ENCODE results near the gene RABGAP1.

The RABGAP1 gene

GRCh38 chr9:123016631-123017030 is 75.8 kb downstream of the RABGAP1 start:
- no peak for DNase-seq

DNA sequence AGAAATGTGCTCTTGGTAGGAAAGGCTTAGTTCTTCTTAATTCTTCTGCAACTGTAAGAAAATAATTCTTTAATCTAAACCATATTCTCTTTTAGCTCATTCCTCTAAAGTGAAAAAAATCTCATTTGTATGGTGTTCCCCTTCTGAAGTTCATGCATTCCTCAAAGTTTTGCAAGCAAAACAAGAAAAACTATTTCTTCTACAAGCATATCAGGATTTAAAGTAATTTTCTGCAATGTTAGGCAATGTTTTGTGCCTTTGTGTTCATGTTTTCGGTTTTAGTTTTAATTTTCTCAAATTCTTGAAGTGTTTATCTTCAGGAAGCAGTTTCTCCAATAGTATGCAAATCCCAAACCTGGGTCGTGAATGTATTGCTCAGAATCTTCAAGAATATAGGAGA is 80.0 kb downstream of the RABGAP1 start:
- DNase-seq = no peak

GRCh38 chr9:123026425-123026824 is 85.6 kb downstream of the RABGAP1 start:
- no peak for DNase-seq

DNA sequence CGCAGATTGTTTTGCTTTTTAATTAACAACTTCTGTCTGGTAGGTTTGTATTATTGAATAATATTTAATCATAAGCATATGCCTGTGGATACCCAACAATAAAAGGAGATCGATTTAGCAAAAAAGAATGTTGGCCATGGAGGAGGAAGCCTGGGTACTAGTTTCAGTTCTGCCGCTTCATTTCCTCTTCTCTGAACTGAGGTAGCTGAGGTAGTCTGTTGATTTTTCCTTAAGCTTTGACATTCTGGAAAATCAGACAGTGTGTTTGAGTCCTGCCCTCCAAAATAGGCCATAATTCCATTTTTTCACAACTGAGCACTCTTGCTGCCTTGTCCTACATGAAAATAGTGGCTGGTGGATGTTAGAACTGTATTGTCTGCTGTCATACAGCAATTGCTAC is 86.7 kb downstream of the RABGAP1 start:
- no peak for DNase-seq

- DNase-seq = no peak
Measured at GRCh38 chr9:123028136-123028535, 87.3 kb downstream of the RABGAP1 start.

DNA sequence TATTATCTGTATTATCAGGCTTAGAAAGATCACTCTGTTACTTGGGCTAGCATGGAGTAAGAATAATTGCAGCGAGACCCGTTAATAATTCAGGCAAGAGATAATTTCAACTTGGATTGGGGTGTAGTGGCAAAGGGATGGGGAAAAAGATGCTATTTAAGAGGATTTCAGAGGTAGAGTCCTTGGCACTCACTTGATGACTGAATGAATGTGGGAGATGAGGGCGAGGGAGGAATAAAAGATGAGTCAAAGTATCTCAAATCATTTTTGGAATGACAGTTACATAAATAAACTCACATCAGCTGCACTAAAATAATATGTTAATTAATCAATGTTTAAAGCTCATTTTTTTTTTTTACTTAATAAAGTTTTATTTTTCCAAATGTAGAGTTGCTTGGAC is 88.2 kb downstream of the RABGAP1 start:
- no peak for DNase-seq

GRCh38 chr9:123031963-123032362 is 91.1 kb downstream of the RABGAP1 start:
- no peak for DNase-seq

GRCh38 chr9:123033352-123033751 is 92.5 kb downstream of the RABGAP1 start, which contains the start of gene GPR21:
TSS of gene GPR21 (plus strand) at chr9:123033667. CDS start at chr9:123034567, 900 bp downstream.
- no peak for DNase-seq

DNA sequence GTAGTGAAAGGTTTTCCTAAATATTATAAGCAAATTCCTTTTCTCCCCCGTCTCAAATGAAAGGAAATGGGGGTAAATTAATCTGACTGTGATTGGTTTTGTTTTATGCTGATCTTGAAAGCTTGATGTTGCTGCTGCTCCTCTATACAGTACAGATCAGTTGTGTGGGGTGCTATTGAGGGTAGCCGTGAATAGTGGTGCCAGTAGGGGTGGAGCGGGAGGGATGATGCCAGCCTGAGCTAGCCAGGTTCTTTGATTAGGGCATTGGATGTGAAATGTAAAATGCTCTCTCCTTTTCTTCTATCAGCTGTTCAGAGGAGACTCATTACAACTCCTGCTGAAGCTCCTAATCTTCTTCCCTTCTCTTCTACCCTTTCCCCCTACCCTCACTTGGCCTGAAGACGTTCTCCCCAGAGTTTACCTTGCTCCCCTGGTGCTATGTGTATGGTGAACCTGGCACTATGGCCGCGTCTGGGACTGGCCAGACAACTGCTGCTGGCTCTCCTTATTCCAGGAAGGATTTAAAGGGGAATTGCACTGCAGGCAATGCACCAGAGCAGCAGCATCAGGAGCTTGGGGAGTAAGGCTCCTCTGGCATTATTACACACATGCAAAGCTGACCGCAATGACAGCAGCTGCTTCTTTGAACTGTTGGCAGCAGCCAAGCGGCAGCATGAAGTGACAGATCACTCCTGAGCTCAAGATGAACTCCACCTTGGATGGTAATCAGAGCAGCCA is 93.2 kb downstream of the RABGAP1 start:
- DNase-seq = no peak

GRCh38 chr9:123034881-123035510 is 94.2 kb downstream of the RABGAP1 start:
- no peak for DNase-seq

- DNase-seq = no peak
Measured at GRCh38 chr9:123035791-123036190, 95.0 kb downstream of the RABGAP1 start.

GRCh38 chr9:123036893-123037545 is 96.2 kb downstream of the RABGAP1 start:
- no peak for DNase-seq

DNA sequence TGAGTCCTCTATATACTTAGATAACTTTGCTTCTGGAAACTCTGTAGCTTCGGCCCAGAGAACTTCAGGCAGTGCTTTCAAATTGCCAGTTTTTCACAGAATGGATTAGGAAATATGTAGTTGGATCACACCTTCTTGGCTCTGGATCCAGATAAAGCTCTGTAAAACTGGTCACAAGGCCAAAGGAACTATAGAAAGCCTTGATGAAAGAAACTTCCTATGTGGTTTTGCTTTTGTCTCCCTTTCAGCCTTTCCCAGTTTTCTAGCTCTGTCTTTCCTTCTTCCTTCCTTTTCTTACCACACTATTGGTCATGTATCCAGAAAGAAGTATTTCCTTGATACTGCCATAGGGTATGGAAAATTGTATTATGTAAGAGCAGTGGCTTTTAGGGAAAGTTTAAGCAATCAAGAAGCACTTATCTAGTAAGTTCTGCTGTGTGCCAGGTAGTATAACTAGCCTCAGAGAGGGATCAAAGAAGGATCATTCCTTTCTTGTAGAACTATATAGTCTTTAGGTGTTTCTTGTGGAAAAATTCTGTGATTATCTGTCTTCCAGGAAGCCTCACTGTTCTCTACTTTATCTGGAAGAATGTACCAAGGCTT is 98.9 kb downstream of the RABGAP1 start:
- DNase-seq = no peak

- no peak for DNase-seq
Measured at GRCh38 chr9:123040801-123041200, 100.0 kb downstream of the RABGAP1 start.

DNA sequence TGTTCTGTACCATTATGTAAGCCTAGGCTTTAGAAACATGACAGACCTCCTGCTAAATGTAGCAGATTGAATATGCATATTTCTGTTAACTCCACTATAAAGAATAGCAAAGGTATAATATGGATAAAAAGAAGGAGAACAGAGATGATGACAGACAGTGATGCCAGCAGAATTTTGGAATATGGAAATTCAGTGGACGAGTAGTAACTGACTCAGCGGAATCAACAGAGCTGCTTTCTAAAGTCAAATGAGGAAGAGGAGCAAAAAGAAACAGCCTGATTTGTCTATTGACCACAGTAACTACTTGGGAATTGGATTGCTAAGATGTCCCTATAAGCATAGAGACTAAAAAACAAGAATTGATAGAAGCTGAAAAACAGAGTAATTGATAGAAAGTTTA is 100.7 kb downstream of the RABGAP1 start:
- no peak for DNase-seq

- DNase-seq = no peak
Measured at GRCh38 chr9:123043081-123043939, 102.5 kb downstream of the RABGAP1 start.

GRCh38 chr9:123044586-123044985 is 103.8 kb downstream of the RABGAP1 start:
- no peak for DNase-seq

DNA sequence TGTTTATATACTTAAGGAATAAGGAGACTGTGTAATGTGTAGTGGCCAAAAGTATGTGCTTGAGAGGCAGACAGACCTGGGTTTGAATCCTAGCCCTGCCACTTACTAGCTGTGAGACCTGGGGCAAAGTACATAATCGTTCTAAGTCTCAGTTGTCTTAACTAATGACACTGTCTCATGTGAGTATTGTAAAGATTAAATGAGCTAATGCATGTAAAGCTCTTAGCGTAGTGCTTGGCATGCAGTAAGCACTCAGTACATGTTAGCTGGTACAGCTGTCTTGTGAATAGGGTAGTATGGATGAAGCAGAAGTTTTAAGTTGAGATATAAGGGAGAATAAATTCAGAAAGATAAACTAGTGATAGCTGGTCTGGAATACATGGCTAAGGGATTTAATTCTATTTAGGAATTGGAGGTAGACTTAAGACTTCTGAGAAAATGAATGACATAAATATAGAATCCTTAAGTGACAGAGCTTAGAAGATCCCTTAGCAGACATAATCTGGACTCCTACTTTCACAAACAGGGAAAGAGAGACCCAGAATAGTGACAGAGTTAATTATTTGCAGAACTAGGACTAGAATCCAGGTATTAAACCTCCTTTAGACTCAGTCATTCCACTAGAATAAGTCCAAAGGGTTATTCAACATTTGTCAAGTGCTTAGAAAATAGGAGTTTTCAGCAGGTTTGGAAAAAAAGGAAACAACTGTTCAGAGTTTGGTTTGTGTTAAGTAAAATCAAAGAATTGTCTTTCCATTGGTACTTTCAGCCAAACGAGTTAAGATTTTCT is 105.8 kb downstream of the RABGAP1 start:
- no peak for DNase-seq

GRCh38 chr9:123048748-123049147 is 107.9 kb downstream of the RABGAP1 start:
- no peak for DNase-seq

DNA sequence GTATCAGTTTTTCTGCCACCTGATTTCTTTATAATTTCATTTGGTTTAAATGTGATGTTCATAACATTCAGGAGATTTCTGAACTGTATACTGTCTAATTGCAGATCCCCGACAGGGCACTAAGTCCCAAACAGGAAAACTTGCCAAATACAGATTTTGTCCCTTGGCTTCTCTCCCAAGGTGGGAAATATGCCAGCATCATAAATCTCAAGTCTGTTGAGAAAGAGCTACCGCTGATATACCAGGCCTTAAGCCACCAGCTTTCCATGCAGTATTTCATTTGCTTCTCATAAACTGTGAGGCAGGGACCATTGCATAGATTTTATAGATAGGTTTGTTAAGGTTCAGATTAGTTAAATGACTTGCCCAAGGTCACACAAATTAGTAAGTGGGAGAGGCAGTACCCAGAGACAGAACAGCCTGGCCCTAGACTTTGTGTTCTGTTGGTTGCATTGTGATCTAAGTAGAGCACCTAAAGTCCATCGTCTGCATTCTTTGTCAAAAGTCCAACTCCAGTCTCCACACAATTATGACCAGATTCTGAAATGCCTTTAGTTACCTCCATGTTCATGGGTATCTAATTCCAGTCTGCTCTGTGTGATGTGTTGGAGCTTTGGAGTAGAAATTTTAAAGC is 108.9 kb downstream of the RABGAP1 start:
- DNase-seq = no peak

DNA sequence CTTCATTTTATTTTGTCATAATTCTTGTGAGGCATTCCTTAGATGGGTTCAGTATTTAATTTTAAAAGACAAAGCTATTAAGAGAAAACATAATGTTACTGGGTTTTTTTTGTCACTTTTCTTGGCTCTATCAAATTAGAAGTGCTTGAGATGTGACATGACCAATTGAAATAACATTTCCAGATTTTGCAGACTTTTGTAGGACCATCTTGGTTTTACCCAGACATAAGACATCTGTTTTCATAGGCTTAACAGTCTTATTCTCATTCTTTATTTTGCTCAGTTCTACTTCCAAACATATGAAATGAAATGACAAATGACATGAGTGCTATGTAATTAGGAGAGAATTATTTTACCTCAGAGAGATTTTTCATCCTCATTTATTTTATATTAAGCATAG is 112.2 kb downstream of the RABGAP1 start:
- no peak for DNase-seq

All from stimulated activated CD4-positive, alpha-beta T cell treated with anti-CD3 and anti-CD28 coated beads, Interleukin-15, amount 100 ng/mL, for 24 hours (primary cell).